MV-4-11 (cell line): ENCODE results near the gene SHCBP1.
"Not testable (repeated sequence)": the region's sequence is repeated elsewhere in the genome, so short reads cannot be mapped to it uniquely, and the experiment has no call there.

Experiments used
- DNase-seq: peaks from one replicate; lab custom pipeline; 2025; lab: John Stamatoyannopoulos, UW

The SHCBP1 gene

DNA sequence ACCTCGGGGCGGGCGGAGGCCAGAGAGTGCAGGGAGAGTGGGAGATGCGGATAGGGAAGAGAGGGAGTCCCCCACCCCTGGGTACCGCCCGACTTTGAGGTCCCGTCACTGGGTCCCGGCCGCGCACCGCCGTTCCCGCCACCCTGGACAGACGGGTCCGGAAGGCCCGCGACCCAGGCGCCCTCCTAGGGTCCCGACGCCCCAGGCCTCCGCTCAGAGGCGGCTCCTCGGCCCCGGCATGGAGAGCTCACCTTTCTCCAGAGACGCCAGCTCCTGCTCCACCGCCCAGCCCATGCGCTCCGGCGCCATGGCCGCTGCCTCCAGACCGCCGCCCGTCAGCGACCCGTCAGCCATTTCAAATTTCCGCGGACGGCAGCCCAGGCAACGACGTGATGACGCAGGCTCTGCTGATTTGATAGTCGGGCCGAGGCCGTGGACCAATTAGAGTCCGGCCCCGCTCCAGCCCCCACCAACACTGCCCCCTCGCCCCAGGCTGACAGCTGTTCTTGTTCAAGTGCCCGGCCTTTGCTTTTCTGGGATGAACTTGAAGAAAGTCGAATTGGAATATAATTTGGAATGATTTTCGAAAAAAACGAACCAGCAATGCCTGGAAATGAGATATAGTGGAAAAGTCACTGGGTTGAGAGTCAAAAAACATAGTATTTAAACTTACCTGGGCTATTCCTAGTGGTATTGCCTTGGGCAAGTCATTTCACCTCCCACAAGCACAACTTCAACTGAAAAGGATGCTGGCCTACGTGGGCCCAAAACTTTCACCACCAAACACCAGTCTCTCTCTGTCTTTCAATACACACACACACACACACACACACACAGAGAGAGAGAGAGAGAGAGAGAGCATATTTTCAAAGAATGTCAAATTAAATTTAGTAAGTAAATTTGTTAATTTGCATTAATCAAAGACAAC, at the start of gene SHCBP1:
TSS of gene SHCBP1 (minus strand) at position 374 of the 928 bp plus-strand sequence. CDS start at position 354, 20 bp downstream.
- DNase-seq, result peak; percentile 86

DNA sequence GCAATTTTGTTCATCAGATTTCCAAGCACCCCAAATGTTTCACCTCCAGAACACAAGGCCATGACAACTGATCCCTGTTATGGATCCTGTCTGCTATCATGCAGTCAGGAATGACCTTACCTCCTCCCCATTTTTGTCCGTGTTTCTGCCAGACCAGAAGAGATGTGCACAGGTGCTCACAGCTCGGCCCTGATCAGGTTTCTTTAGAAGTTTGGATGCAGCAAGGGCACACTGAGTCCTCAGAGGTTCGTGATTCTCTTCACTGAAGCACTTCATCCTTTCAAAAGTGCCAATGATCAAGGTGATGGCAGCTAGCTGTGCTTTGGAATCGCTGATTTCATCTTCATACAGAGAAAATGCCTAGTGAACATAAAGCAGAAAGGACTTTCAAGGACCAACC, 40.9 kb upstream of the SHCBP1 start:
- no peak for DNase-seq

- peak; percentile 100 for DNase-seq
Observed at GRCh38 chr16:46658925-46659324, 37.7 kb upstream of the SHCBP1 start.

DNA sequence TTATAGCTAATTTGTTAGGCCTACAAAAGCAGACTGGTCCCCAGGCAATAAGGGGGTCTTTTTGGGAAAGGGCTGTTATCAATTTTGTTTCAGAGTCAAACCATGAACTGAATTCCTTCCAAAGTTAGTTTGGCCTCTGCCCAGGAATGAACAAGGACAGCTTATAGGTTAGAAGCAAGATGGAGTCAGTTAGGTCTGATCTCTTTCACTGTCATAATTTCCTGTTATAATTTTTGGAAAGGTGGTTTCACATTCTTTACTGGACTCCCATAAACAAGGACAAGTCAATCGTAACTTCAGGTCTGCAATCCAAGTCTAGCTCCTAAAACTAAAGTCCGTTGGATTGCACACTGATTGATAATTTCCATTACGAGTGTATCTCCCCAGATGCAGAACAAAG, 30.1 kb upstream of the SHCBP1 start:
- no peak for DNase-seq

DNA sequence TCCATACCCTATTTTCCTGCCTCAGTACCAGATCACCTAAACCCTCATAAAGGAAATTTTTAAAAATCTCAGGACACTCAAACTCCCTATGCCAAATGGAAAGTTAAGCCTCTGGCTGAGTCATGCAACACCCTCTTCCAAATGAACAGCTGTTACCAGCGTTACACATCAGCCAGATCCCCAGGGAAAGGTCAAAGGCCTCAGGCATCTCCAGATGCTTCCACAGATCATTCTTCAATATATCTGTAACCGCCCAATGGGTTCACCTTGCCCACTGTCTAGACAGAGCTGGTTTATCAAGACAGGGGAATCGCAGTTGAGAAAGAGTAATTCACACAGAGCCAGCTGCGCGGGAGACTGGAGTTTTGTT, 29.1 kb upstream of the SHCBP1 start:
- no peak for DNase-seq

DNA sequence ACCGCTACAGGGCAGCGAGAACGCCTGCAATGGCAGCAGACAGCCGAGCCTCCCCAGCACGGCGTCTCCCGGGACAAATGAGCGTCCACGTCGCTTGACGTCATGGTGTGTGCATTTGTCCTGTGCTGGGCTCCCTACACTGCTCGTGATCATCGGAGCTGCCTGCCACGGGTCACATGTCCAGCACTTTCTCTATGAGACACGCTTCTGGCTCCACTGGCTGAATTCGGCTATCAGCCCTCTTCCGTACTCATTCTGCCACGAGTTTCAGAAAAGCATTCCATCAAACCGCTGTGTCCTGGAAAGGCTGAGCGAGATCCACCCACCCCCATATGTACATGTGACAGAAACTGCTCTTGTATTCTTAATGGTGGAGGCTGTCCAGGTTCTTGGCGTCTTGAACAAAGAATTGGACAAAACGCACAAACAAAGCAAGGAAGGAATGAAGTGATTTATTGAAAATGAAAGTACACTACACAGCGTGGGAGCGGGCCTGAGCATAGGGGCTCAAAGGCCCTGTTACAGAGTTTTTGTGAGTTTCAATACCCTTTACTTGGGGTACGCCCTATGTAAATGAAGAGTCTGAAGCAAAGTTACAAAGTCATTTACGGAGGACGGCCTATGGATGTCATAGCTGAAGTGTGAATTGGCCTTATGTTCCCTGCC, 28.5 kb upstream of the SHCBP1 start:
- DNase-seq, result no peak

GRCh38 chr16:46648656-46649055, 27.5 kb upstream of the SHCBP1 start:
- no peak for DNase-seq

DNA sequence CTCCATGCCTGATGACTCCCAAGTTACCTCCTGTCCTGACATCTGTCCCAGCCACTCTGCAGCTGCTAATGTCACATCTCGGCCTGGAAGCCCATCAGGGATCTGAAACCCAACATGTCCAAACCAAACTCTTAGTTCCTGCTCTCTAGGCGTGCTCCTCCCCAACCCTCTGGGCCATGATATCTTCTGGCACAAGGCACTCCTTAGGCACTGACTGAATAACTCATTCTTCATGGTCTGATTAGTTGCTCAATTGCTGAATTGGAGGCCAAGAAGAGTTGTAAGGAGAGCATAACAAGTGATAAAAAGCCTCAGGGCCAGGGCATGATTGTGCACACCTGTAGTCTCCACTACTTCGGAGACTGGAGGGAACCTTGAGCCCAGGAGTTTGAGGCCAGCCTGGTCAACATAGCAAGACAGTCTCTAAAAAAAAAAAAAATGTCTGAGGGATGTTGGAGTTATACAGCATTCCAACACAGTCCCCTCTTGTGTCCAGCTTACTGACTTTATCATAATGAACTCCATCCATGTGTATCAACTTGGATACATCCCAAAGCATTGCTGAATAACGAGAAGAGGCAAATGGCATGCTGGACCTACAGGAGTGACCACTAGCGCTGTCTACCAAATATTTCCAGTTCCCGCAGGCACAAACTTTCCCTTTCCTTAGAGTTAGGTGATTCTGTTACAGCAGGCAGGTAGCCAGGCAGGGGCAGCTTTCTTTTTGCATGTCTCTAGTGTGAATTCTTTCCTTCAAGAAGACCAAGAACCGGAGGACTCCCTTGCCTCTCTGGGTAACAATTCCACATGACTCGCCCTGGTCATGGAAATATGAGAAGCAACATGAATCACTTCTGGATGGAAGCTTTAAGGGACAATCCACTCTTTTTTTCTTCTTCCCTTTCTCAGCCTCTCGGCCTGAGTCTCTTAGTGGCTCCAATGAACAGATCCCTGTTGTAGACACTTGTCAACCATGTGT, 18.1 kb upstream of the SHCBP1 start:
- peak; percentile 56 for DNase-seq

DNA sequence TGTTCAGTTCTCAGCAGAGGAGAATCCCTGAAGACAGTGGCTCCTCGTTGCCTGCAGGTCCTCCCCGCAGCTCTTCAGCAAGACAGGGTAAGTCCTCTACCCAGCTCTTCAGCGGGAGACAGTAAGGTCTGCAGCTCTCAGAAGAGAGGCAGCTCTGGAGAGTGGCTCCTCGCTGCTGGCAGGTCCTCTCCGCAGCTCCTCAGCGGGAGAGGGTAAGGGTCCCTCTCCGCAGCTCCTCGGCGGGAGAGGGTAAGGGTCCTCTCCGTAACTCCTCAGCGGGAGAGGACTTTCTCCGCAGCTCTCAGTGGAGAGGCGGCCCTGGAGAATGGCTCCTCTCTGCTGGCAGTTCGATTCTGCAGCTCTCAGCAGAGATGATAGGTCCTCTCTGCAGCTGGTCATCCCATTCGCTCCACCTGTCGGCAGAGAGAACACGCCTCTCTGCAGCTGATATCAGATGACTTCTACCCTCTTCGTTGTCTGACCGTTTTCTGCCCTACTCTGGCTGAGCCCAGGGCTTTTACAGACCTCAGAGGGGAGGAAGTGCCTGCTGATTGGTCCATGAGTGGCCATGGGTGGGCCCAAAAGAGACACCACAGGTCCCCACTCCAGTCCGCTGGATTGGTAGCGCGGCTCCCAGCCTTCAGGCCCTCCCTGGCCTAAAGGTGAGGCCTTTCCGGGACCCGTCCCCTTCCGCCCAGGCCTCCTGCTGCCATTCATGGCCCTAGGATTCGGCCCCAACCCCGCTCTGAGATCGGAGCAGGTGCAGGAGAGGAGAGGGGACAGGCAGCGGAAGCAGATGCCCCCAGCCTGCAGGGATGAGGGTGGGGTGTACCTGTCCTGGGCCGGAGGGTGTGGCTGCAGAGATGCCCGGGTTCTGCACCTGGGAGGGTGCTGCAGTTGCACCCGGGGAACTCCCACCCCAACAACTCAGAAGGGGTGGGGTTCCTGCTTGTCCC, 11.9 kb upstream of the SHCBP1 start:
- DNase-seq, result no peak

DNA sequence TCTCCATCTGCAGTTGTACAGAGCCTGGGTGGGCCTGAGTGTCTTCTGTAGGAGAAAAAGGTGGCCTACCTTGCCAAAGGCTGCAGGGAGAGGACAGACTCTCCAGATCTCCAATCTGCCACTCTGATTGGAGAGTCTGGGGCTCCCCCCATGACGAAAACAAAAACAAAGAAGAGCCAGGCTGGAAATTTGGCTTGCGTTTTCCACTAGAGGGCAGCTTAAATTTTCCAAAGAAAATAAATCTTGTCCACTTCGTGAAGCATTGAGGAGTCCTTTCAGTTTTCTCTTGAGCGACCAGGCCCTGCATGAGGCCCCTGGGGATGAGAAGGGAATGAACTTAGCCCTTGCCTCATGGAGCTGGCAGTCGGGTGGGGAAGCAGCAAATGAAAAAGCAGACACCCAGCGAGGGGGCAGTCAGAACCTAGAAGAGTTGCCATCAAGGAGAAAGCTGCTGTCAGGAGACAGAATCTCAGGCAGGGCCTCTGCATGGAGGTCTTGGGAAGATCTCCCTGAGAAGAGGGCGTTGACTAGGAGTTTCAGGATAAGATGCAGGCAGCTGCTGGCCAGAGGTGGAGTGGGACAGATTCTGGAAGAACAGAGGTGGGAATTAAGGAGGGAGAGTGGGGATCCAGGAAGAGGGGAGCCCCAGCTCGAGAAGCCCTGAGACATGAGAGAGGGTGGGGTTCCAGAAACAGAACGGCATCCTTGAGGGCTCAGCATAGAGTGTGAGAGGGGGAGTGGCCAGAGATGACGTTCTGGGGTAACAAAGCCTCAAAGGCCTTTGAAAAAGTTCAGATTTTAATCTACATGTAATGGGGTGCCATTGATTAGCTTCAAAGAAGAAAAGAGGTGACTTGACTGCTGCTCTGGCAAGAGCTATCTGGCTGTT, 8.4 kb upstream of the SHCBP1 start:
- DNase-seq, result peak; percentile 42

- no peak for DNase-seq
Observed at GRCh38 chr16:46627746-46628145, 6.6 kb upstream of the SHCBP1 start.

GRCh38 chr16:46626681-46627080, 5.5 kb upstream of the SHCBP1 start:
- not testable (repeated sequence) for DNase-seq

- not testable (repeated sequence) for DNase-seq
Observed at GRCh38 chr16:46624862-46625261, 3.7 kb upstream of the SHCBP1 start.

DNA sequence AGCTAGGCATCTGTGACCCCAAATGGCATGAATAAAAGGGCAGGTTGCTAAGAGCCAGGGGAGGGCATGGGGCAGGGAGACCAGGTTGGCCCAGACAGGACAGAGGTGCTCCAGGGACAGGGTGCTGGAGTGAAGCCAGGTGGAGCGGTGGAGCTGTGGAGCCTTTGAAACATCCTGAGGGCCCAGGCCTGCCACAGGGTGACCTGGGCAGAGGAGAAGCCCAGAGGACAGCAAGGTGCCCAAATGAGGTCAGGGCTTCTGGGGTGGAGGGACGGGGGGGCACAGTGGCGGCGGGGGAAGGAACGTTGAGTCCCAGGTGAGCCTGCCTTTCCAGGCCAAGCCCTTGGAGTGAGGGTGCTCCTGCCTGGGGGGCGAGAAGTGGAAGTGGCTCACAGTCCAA, 2.5 kb upstream of the SHCBP1 start:
- DNase-seq, result not testable (repeated sequence)

- DNase-seq, result not testable (repeated sequence)
Observed at GRCh38 chr16:46623246-46623645, 2.1 kb upstream of the SHCBP1 start.

- DNase-seq, result peak; percentile 55
Observed at GRCh38 chr16:46621934-46622676, 926 bp upstream of the SHCBP1 start.

- peak; percentile 77 for DNase-seq
Observed at GRCh38 chr16:46620266-46621005, 743 bp downstream of the SHCBP1 start.

GRCh38 chr16:46618516-46618915, 2.7 kb downstream of the SHCBP1 start:
- DNase-seq, result no peak
